ENCODE measurements around the gene CFAP65. TPM values are rescaled to one million over a fixed set of nuclear protein-coding genes. Genes with fewer than 3 reads are reported as not detected.

Gene CFAP65
- total and polyA plus RNA-seq, 12 donors, result not detected

GRCh38 chr2:219023045-219023605 lies 18.2 kb downstream of the CFAP65 start:
- H3K4me1 ChIP-seq, result no peaks in the 10 kb centered on the region
- H3K4me3 ChIP-seq, result no peak overlapping the region
- no peak for DNase-seq
- TF ChIP-seq CTCF (IDR thresholded peaks at IDR 0.05), result no peak
- no peaks in the 10 kb centered on the region for H3K36me3 ChIP-seq
- no peaks in the 10 kb centered on the region for H3K9me3 ChIP-seq
- WGBS, 2 donors, result 72 to 73% methylated on average over 12 of the region's 12 CpGs
- H3K27me3 ChIP-seq, result peaks cover 0 to 37% (median 8%) of the 10 kb centered on the region in 7 donors
- no peak overlapping the region for H3K27ac ChIP-seq
- no peak for ATAC-seq
- intact Hi-C loops (cut with DNase I), result loop anchor here in 1 of 10 donors (10.0 kb wide), 1 partner anchor 132 kb away; no protein-coding TSS in a partner anchor

GRCh38 chr2:219022616-219023015 lies 18.7 kb downstream of the CFAP65 start:
- WGBS, 2 donors, result 80 to 86% methylated on average over 5 of the region's 5 CpGs
- no peak for DNase-seq

GRCh38 chr2:219022041-219022440 lies 19.3 kb downstream of the CFAP65 start:
- Histone ChIP-seq H3K27me3 (peaks cover 0 to 42% (median 6%) of the 10 kb centered on the region in 7 donors), H3K4me3 (no peak overlapping the region), H3K36me3 (no peaks in the 10 kb centered on the region), H3K4me1 (no peaks in the 10 kb centered on the region), H3K9me3 (no peaks in the 10 kb centered on the region), H3K27ac (no peak overlapping the region)
- intact Hi-C loops (cut with DNase I), result loop anchor here in 1 of 10 donors (10.0 kb wide), 1 partner anchor 133 kb away; no protein-coding TSS in a partner anchor
- DNase-seq (no peak), ATAC-seq (no peak)
- no peak for TF ChIP-seq CTCF (IDR thresholded peaks at IDR 0.05)
- 84 to 88% methylated on average over 12 of the region's 12 CpGs for WGBS, 2 donors

More at GRCh38 chr2:219022616-219023015, 18.7 kb downstream of the CFAP65 start:
- H3K27me3 ChIP-seq, result peaks cover 0 to 42% (median 6%) of the 10 kb centered on the region in 7 donors
- no peaks in the 10 kb centered on the region for H3K9me3 ChIP-seq
- no peak overlapping the region for H3K27ac ChIP-seq
- no peak overlapping the region for H3K4me3 ChIP-seq
- intact Hi-C loops (cut with DNase I), result loop anchor here in 1 of 10 donors (10.0 kb wide), 1 partner anchor 132 kb away; no protein-coding TSS in a partner anchor
- ATAC-seq, result no peak
- no peak for TF ChIP-seq CTCF (IDR thresholded peaks at IDR 0.05)
- H3K36me3 ChIP-seq, result no peaks in the 10 kb centered on the region
- no peaks in the 10 kb centered on the region for H3K4me1 ChIP-seq

GRCh38 chr2:219021591-219021990 lies 19.7 kb downstream of the CFAP65 start:
- no peak overlapping the region for H3K27ac ChIP-seq
- no peak overlapping the region for H3K4me3 ChIP-seq
- 77 to 80% methylated on average over 9 of the region's 9 CpGs for WGBS, 2 donors
- peaks cover 0 to 42% (median 6%) of the 10 kb centered on the region in 7 donors for H3K27me3 ChIP-seq
- H3K36me3 ChIP-seq, result no peaks in the 10 kb centered on the region
- ATAC-seq (no peak), DNase-seq (no peak)
- no peak for TF ChIP-seq CTCF (IDR thresholded peaks at IDR 0.05)
- no peaks in the 10 kb centered on the region for H3K4me1 ChIP-seq
- intact Hi-C loops (cut with DNase I), result loop anchor here in 1 of 10 donors (10.0 kb wide), 1 partner anchor 133 kb away; no protein-coding TSS in a partner anchor
- no peaks in the 10 kb centered on the region for H3K9me3 ChIP-seq
